GM12891 (cell line): ENCODE results near the gene RARRES1.

ENCODE experiments used
- DNase-seq: peaks from one replicate; pipeline ENCODE4 v3.0.0; 2011; ENCODE audit warnings: low spot score; ENCODE audit not compliant: insufficient read length
- FAIRE-seq: peaks from 2 replicates; lab custom pipeline; 2011; peaks lifted over from hg19 to GRCh38; lab: Jason Lieb, UNC
- PAX5 ChIP-seq: IDR thresholded peaks from 2 replicates; pipeline ENCODE4 v1.6.1; 2011; ENCODE audit warnings: low read length, moderate library complexity, mild to moderate bottlenecking; ENCODE audit not compliant: insufficient read depth, severe bottlenecking
- POLR2A ChIP-seq: IDR thresholded peaks from 2 replicates; pipeline ENCODE4 v1.6.1; 2011; ENCODE audit warnings: low read depth, low read length, control low read depth
- POLR2AphosphoS5 ChIP-seq: IDR thresholded peaks from 2 replicates; pipeline ENCODE4 v1.6.1; 2011; ENCODE audit warnings: low read depth, low read length, control low read depth
- POU2F2 ChIP-seq: IDR thresholded peaks from 2 replicates; pipeline ENCODE4 v1.6.1; 2011; ENCODE audit warnings: low read depth, mild to moderate bottlenecking, control low read depth, low read length, moderate library complexity
- SPI1 ChIP-seq: IDR thresholded peaks from 2 replicates; pipeline ENCODE4 v1.6.1; 2011; ENCODE audit warnings: low read depth, low read length, control low read depth
- TAF1 ChIP-seq: IDR thresholded peaks from 2 replicates; pipeline ENCODE4 v1.6.1; 2011; ENCODE audit warnings: low read depth, low read length, control low read depth

The RARRES1 gene

DNA sequence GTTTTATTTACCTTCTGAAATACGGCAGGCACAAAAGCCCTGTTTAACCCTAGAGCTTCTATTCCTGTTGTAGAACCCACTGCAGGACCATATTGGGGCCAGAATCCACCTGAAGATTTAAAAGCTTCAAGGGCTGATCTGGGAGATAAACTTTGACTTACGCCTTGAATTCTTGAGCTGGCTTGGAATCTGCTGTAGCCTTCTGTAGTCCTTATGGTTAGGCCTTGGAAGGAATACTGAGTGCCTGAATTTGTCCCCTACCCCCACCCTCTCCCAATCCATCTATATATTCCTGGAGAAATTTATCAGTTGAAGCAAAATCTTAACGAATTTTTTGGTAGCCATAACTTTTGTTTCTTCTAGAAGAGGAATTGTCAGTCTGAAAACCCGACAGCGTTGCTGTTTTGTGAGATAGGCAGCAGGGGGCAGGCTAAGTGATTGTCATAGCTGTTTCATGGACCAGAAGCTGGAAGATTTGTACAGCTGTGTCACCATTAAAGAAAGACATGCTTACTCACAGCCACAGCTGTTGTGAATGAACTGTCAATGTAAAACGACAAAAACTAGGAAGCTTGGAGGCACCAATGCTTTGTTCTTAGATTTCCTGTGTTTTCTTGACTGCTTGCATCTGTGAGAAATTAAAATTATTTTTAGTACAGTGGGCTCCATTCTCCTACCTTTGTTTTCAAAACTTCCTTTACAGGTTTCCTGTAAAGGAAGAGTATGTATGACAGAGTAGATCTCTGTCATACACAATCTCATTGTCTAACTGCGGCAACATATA is 72.6 kb downstream of the RARRES1 start:
- FAIRE-seq (peak; percentile 85), DNase-seq (no peak)
- TF ChIP-seq POU2F2 (no peak), POLR2A (no peak), POLR2AphosphoS5 (no peak), SPI1 (no peak), PAX5 (no peak), TAF1 (no peak)

DNA sequence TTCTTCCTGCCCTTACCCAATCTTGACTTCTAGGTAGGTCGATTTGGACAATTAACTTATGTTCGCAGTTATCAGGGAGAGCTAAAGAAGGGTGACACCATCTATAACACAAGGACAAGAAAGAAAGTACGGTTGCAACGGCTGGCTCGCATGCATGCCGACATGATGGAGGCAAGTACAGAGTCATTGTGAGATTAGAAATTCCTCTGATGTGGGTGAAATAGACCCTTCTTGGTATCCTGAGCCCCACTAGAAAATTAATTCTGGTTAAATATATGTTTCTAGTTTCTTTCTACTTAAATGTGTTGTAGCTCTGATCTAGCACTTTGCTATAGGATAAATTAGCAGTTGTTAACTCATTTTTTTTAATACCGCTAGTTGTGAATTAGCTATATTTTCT is 73.4 kb downstream of the RARRES1 start:
- DNase-seq (no peak), FAIRE-seq (no peak)
- no peak for TF ChIP-seq TAF1
- TF ChIP-seq SPI1, result no peak
- no peak for TF ChIP-seq POLR2A
- TF ChIP-seq POU2F2, result no peak
- TF ChIP-seq POLR2AphosphoS5, result no peak
- TF ChIP-seq PAX5, result no peak

DNA sequence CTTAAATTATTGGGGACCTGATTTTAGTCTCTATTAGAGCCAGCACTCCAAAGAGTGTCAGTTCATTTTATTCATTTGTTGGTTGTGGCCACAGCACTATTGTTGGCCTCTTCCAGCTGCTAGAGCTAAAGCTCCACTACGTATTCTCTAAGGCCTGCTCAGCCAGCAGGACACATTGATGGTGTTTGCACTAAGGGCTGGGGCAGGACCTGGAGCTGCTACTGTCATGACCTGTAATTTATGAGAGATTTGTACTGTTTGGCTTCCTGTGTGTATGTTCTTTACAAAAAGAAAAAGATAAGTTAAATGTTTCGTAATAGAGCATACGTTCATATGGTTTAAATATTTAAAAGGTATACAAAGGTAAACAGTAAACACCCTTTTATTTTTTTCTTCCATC is 79.8 kb downstream of the RARRES1 start:
- DNase-seq, result no peak
- no peak for TF ChIP-seq POU2F2
- no peak for TF ChIP-seq SPI1
- no peak for TF ChIP-seq PAX5
- TF ChIP-seq POLR2A, result no peak
- TF ChIP-seq POLR2AphosphoS5, result no peak
- no peak for TF ChIP-seq TAF1
- no peak for FAIRE-seq

DNA sequence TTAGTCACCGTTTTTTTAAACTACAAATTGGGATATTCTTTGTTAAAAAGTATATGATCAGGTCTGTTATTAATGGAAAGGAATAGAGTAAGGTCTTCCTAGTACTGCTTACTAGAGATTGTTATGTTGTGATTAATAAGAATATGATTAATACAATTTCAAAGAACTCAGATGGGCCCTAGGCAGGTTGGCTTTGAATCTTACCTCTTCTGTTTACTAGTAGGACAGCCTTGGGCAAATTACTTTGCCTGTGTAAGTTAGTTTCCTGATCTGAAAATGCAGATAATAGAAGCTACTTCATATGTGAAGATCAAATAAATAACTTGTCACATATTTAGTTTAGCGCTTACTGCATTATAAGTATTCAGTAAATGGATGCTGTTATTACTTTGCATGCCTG is 81.1 kb downstream of the RARRES1 start:
- FAIRE-seq, result no peak
- TF ChIP-seq POU2F2 (no peak), POLR2AphosphoS5 (no peak), SPI1 (no peak), POLR2A (no peak), PAX5 (no peak), TAF1 (no peak)
- DNase-seq, result no peak

DNA sequence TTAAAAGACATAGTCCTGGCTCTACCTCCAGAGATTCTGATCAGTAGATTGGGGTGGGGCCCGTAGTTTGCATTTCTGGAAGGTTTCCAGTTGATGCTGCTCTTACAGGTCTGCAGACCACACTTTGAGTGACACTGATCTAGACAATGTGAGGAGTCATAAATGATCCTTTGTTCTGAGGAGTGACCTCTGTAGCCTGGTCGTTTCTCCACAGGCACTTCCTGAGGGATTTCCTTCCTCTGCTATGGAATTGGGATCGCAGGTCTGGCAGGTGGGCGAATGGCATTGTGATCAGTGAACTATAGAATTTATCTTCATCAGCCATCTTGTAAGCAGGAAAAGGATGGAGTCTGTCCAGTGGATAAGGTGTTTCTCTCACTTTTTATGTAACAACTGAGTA is 82.5 kb downstream of the RARRES1 start:
- no peak for TF ChIP-seq SPI1
- no peak for FAIRE-seq
- no peak for DNase-seq
